HepG2 (cell line): ENCODE results near the gene UTP15. TPM values are rescaled to one million over a fixed set of nuclear protein-coding genes. Genes with fewer than 3 reads are reported as not detected.

Source experiments
- ATAC-seq: fragments of 200-7000 bp; cut with Tn5 transposase; 3 replicates; pipeline ENCODE4 v1.9.1; 2020; ENCODE audit warnings: mild to moderate bottlenecking, moderate library complexity
- BruUV-seq: library from RNA; stranded (reverse); fragments of 400-500 nt; replicated peaks from 2 replicates; lab custom pipeline; 2021; lab: Mats Ljungman, UMichigan
- CTCF ChIA-PET: fragments of 300-600 bp; formaldehyde crosslinking; extraction: SDS; loops from one replicate; lab custom pipeline; 2021; ENCODE audit warnings: low total read pairs, inconsistent platforms, low intra/inter-chr PET ratio; lab: Yijun Ruan, JAX
- POLR2A ChIA-PET: fragments of 350-600 bp; sonication (Branson Sonifier 250); formaldehyde crosslinking; loops from one replicate; lab custom pipeline; 2020; ENCODE audit warnings: antibody characterized with exemption, inconsistent platforms; lab: Yijun Ruan, JAX
- DNase-seq: peaks from one replicate; pipeline ENCODE4 v3.0.0-alpha.2; 2015; ENCODE audit warnings: low spot score
- FAIRE-seq: peaks from 3 replicates; lab custom pipeline; 2011; peaks lifted over from hg19 to GRCh38; lab: Jason Lieb, UNC
- H2AFZ ChIP-seq: one replicate; pipeline ENCODE4 v1.6.1; 2011; ENCODE audit warnings: low read length, inconsistent platforms
- H3K27ac ChIP-seq: fragments of 300-600 bp; 3 replicates; pipeline ENCODE4 v1.8.0; 2011; ENCODE audit warnings: mixed run types, mild to moderate bottlenecking, mixed read lengths, low read length, inconsistent platforms; ENCODE audit not compliant: insufficient read depth; ENCODE audit errors: extremely low read length
- H3K27me3 ChIP-seq, 2 experiments: fragments of 200-600 bp in 1 of 2; 2 replicates in 1 of 2; 3 replicates in 1 of 2; pipeline versions ENCODE4 v1.6.0 to v1.8.0; 2011; ENCODE audit warnings: low read length in 2 of 2, mild to moderate bottlenecking in 2 of 2, moderate library complexity in 2 of 2, inconsistent platforms in 1 of 2; ENCODE audit not compliant: insufficient read depth in 2 of 2, control insufficient read depth in 1 of 2
- H3K36me3 ChIP-seq, 2 experiments: fragments of 200-600 bp in 1 of 2; replicated peaks in 1 of 2; 2 replicates in 1 of 2; 3 replicates in 1 of 2; pipeline versions ENCODE4 v1.5.1 to v1.8.0; 2011; ENCODE audit warnings: low read length in 2 of 2, inconsistent platforms in 1 of 2; ENCODE audit not compliant: insufficient read depth in 2 of 2, control insufficient read depth in 1 of 2
- H3K4me1 ChIP-seq: 2 replicates; pipeline ENCODE4 v1.5.1; 2012; ENCODE audit warnings: low read length, inconsistent platforms; ENCODE audit not compliant: insufficient read depth
- H3K4me2 ChIP-seq: 2 replicates; pipeline ENCODE4 v1.6.0; 2011; ENCODE audit warnings: low read depth, low read length, inconsistent platforms
- H3K4me3 ChIP-seq, 3 experiments: fragments of 200-600 bp in 1 of 3; sonication (generic), shearing (Covaris generic) in 1 of 3; replicated peaks in 1 of 3; 2 replicates each; pipeline ENCODE4 v1.5.1; 2011 to 2016; ENCODE audit warnings: low read length in 3 of 3, inconsistent platforms in 2 of 3, low read depth in 2 of 3, mild to moderate bottlenecking in 2 of 3, control low read depth in 1 of 3, mixed read lengths in 1 of 3; ENCODE audit not compliant: insufficient read depth in 1 of 3
- H3K79me2 ChIP-seq: one replicate; pipeline ENCODE4 v1.6.1; 2011; ENCODE audit warnings: low read length, inconsistent platforms; ENCODE audit not compliant: insufficient read depth
- H3K9ac ChIP-seq: 2 replicates; pipeline ENCODE4 v1.6.0; 2011; ENCODE audit warnings: mild to moderate bottlenecking, low read depth, low read length, inconsistent platforms; ENCODE audit not compliant: insufficient read depth
- H3K9me3 ChIP-seq: 2 replicates; pipeline ENCODE4 v1.5.1; 2012; ENCODE audit warnings: mild to moderate bottlenecking, low read length
- H4K20me1 ChIP-seq: 2 replicates; pipeline ENCODE4 v1.6.0; 2011; ENCODE audit warnings: inconsistent platforms, mild to moderate bottlenecking, low read length, moderate library complexity; ENCODE audit not compliant: insufficient read depth
- ATAD3A ChIP-seq: sonication (generic); formaldehyde crosslinking; IDR thresholded peaks from 2 replicates; pipeline ENCODE4 v1.4.0; 2020; ENCODE audit warnings: missing genetic modification reagents
- EZH2 ChIP-seq: conservative IDR thresholded peaks from 2 replicates; pipeline ENCODE4 v1.6.1; 2012; ENCODE audit warnings: mild to moderate bottlenecking, low read depth, low read length, moderate library complexity
- NAIF1 ChIP-seq: sonication (generic); formaldehyde crosslinking; IDR thresholded peaks from 2 replicates; pipeline ENCODE4 v1.5.0; 2020; ENCODE audit warnings: mild to moderate bottlenecking, missing genetic modification reagents, borderline replicate concordance
- PAWR ChIP-seq: sonication (generic); formaldehyde crosslinking; IDR thresholded peaks from 2 replicates; pipeline ENCODE4 v1.4.0; 2020; ENCODE audit warnings: missing genetic modification reagents, mild to moderate bottlenecking, borderline replicate concordance
- RBAK ChIP-seq: sonication (generic); formaldehyde crosslinking; IDR thresholded peaks from 2 replicates; pipeline ENCODE4 v1.5.1; 2020; ENCODE audit warnings: mild to moderate bottlenecking, missing genetic modification reagents
- SMAD1 ChIP-seq: sonication (generic); formaldehyde crosslinking; IDR thresholded peaks from 2 replicates; pipeline ENCODE4 v1.4.0; 2020; ENCODE audit warnings: missing genetic modification reagents, low read depth, mild to moderate bottlenecking, borderline replicate concordance
- WGBS: methylation state at CpG from one replicate; pipeline ENCODE4 v1.1.6; 2017; ENCODE audit warnings: low lambda C conversion rate; 5-methylcytosine and 5-hydroxymethylcytosine counted together
- in situ Hi-C: cut with HindIII; loops from 2 replicates; pipeline ENCODE4 v1.10.0; 2017; ENCODE audit warnings: low pct_unique_long_range_greater_than_20kb; ENCODE audit not compliant: extremely low pct_ligation_motif_present
- intact Hi-C: fragments of 100-400 bp; cut with micrococcal nuclease; formaldehyde crosslinking; loops from one replicate; pipeline ENCODE4 v1.10.0; 2022; ENCODE audit not compliant: unreplicated experiment
- polyA plus RNA-seq, 8 experiments: library from polyadenylated mRNA; depleted of rRNA in 3 of 8; stranded (reverse) in 7 of 8; unstranded in 1 of 8; fragments of >200 nt; fragmentation: Illumina TruSeq in 4 of 8; extraction: Trizol in 4 of 8; gene quantifications; 2 replicates each; pipeline versions ENCODE4 v1.2.1 to v1.2.3, GENCODE V29; 2011 to 2016; ENCODE audit warnings: low read depth in 4 of 8, missing spikeins in 1 of 8, mixed read lengths in 1 of 8; ENCODE audit not compliant: insufficient read depth in 1 of 8
- total RNA-seq, 5 experiments: library from RNA; depleted of rRNA; stranded (reverse); fragments of >200 nt; fragmentation: Illumina TruSeq; extraction: Trizol; gene quantifications; 2 replicates each; pipeline ENCODE4 v1.2.3, GENCODE V29; 2016; ENCODE audit warnings: low read depth in 1 of 5
- TF ChIP-seq, protein P1 (sequence below): sonication (generic); formaldehyde crosslinking; IDR thresholded peaks from 2 replicates; pipeline ENCODE4 v1.5.0; 2020; ENCODE audit warnings: missing genetic modification reagents

UTP15 gene
- total and polyA plus RNA-seq, 2 of the 13 experiments (the other 11 are each of a cell fraction or from before 2014, with no cell fraction given): 7.3 to 35.8 TPM

DNA sequence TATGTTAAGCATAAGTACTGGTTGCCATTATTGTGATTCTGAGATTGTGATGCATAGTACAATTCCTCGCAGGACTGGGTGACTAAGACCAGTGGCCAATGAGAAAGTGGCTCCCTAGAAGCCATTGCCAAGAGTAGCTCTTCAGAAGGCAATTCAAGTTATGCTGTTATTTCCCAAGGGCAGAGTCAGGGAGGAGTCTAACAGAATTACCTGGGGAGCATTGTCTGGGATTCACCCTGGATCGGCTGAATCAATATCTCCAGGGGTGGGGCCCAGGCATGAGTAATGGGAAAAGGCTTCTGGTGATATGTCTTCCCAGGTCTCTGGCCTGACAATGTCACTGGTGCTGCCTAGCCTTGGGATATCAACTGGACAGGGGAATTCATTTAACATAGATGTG lies 49.5 kb downstream of the UTP15 start:
- H3K79me2 ChIP-seq: no peaks in the 10 kb centered on the region
- in situ Hi-C loops: no loop called here
- no peak overlapping the region for H3K4me2 ChIP-seq
- no peak overlapping the region for H2AFZ ChIP-seq
- H3K4me1 ChIP-seq: peaks cover 26% of the 10 kb centered on the region
- H3K27me3 ChIP-seq: peaks cover 0 to 3% of the 10 kb centered on the region in 2 experiments; a peak in 1 of 5 replicates
- DNase-seq (no peak), FAIRE-seq (no peak), ATAC-seq (no peak)
- intact Hi-C loops: no loop called here
- H3K4me3 ChIP-seq: no peak overlapping the region
- no peaks in the 10 kb centered on the region for H4K20me1 ChIP-seq
- TF ChIP-seq RBAK (CRISPR knock-in tag): no peak
- TF ChIP-seq, protein P1, sequence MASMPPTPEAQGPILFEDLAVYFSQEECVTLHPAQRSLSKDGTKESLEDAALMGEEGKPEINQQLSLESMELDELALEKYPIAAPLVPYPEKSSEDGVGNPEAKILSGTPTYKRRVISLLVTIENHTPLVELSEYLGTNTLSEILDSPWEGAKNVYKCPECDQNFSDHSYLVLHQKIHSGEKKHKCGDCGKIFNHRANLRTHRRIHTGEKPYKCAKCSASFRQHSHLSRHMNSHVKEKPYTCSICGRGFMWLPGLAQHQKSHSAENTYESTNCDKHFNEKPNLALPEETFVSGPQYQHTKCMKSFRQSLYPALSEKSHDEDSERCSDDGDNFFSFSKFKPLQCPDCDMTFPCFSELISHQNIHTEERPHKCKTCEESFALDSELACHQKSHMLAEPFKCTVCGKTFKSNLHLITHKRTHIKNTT (CRISPR knock-in tag): no peak
- ChIA-PET CTCF (no interaction called here), POLR2A (interaction anchor here (2.1 kb wide), 1 partner anchor 9 kb away, joined by 12 read pairs; no protein-coding TSS in a partner anchor)
- H3K9me3 ChIP-seq: no peaks in the 10 kb centered on the region
- 40% methylated on average over 2 of the region's 2 CpGs for WGBS
- no TSS peak for BruUV-seq
- no peaks in the 10 kb centered on the region for H3K36me3 ChIP-seq
- no peak overlapping the region for H3K9ac ChIP-seq
- H3K27ac ChIP-seq: no peak overlapping the region

DNA sequence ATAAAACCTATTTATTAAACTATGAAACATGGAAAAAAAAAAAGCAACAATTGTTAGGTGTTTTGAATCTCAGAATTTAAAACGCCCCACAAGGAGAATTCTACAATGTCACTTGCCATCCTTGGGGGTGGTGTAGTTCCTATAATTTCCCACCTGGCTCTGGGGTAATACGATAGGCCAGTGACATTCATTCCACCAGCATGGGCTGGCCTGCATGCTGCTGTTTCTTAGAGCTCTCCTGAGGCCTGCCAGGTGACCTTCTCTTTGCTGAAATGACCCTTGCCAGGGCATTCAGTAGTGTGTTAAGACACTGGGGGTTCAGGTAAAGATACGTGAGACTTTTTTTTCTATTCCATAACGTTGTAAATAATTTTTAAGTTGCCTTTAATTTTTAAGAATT lies 50.4 kb downstream of the UTP15 start:
- 84% methylated on average over 4 of the region's 4 CpGs for WGBS
- H3K4me3 ChIP-seq: no peak overlapping the region
- H2AFZ ChIP-seq: no peak overlapping the region
- H3K79me2 ChIP-seq: no peaks in the 10 kb centered on the region
- no peak overlapping the region for H3K9ac ChIP-seq
- POLR2A ChIA-PET: interaction anchor here (2.1 kb wide), 1 partner anchor 9 kb away, joined by 12 read pairs; no protein-coding TSS in a partner anchor
- no peaks in the 10 kb centered on the region for H3K36me3 ChIP-seq
- intact Hi-C loops: no loop called here
- H3K4me1 ChIP-seq: peaks cover 26% of the 10 kb centered on the region
- H3K9me3 ChIP-seq: no peaks in the 10 kb centered on the region
- TF ChIP-seq EZH2 (no peak), PAWR (CRISPR knock-in tag) (no peak), ATAD3A (CRISPR knock-in tag) (no peak), SMAD1 (CRISPR knock-in tag) (no peak), NAIF1 (CRISPR knock-in tag) (no peak)
- TF ChIP-seq, all 625 proteins: peak for 0
- Histone ChIP-seq H3K4me2 (no peak overlapping the region), H3K27ac (no peak overlapping the region), H4K20me1 (no peaks in the 10 kb centered on the region), H3K27me3 (peaks cover 0 to 3% of the 10 kb centered on the region in 2 experiments; a peak in 1 of 5 replicates)
- DNase-seq: no peak
- no peak for FAIRE-seq
- in situ Hi-C loops: no loop called here
- CTCF ChIA-PET: no interaction called here
- no peak for ATAC-seq
- no TSS peak for BruUV-seq
